NCI-H526 (cell line): ENCODE measurements around the gene CTDP1.

Experiments used
- DNase-seq, 2 experiments: peaks; one replicate each; lab custom pipeline; 2025; lab: John Stamatoyannopoulos, UW

Gene CTDP1

DNA sequence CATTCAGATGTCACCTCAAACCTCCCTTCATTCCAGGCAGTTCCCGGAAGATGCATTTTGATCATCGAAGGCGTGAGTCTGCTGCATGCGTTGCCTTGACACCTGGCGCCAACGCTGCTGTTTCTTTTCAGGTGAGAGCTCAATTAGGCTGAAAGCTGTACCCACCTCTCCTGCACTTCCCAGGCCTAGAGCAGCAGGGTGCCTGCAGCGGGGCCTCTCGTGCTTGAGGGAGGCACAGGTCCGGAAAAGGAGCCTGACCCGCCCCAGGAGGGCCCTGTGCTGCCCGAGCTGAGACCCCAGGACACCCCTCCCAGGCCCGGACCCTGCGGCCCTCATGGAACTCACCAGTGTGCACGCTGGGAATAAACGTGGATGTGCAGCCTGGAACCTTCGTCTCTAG, 86.7 kb downstream of the CTDP1 start:
- DNase-seq = no peak

DNA sequence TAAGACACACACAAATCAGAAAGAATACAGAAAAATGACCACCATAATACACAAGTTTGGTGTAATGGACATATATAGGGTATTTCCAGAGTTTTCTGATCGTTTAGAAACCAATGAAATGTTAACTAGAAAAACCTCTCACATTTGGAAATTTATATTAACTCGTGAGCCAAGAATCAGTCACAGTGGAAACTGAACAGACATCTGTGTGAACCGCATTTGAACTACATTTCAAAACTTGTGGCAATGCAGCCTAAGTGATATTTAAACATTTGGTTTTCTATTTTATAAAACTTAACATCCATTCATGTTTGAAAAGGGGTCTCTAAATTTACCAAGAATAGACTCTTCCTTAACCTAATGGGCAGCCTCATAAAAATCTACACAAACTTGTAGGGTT, 89.1 kb downstream of the CTDP1 start:
- no peak for DNase-seq

DNA sequence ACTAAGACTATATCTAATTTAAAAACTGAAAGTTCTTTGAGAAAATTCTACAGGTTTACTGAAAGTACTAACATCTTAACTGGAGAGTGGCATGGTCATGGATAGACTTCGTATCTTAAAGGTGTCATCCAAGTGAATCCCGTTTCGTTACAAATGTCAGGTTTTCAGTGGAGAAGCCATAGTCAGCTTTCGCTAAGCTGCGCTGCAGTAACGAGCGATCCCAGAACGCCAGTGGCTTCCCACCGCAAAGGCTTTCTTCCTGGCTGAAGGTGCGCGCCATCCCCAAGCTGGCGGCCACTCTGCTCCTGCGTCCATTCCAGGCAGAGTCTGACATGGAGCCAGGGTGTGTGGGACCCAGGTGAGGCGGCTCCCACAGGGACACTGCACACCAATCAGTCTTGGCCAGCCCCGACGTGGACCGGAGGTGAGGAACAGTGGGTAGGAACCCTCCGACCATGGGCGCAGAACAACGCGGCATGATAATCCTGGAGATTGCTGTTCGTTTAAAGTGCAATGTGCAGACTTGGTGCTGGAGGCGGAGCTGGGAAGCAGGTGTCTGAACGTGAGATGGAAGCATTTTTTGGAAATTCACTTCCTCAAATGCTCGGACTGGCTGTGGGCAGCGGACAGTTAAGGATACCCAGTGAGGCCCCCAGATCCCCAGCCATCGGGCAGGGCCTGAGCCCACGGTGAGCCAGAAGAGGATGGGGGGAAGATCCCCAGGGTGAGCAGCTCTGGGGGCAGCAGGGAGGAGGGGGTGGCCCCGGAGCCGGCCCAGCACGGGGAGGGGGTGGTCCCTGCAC, 90.3 kb downstream of the CTDP1 start:
- DNase-seq = peak in 1 of 2 experiments; percentile 19

DNA sequence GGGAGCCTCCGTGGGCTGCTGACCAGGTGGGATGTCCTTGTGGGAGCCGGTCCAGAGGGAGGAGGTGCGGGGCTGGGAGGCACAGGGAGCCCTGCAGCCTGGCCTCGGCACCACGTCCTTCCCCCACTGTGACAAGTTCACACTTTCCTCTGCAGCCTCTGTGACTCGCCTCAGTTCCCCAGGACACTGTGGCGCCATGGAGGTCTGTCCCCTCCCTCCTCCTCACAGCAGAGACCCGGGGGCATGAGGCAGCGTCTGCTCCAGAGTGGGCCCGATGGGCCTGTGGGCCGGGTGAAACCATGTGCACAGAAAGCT, 90.9 kb downstream of the CTDP1 start:
- no peak for DNase-seq

DNA sequence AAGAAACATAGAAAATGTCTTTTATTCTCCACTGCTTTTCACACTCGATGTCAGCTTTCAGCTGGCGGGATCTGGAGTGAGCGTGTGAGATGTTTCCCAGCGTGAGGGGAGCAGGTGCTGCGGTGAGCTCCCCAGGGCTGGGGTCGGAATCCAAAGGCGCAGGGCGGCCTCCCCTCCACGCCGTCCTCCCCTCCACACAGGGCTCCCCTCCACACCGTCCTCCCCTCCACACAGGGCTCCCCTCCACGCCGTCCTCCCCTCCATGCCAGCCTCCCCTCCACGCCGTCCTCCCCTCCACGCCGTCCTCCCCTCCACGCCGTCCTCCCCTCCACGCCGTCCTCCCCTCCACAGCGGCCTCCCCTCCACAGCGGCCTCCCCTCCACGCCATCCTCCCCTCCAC, 91.2 kb downstream of the CTDP1 start:
- DNase-seq = no peak

DNA sequence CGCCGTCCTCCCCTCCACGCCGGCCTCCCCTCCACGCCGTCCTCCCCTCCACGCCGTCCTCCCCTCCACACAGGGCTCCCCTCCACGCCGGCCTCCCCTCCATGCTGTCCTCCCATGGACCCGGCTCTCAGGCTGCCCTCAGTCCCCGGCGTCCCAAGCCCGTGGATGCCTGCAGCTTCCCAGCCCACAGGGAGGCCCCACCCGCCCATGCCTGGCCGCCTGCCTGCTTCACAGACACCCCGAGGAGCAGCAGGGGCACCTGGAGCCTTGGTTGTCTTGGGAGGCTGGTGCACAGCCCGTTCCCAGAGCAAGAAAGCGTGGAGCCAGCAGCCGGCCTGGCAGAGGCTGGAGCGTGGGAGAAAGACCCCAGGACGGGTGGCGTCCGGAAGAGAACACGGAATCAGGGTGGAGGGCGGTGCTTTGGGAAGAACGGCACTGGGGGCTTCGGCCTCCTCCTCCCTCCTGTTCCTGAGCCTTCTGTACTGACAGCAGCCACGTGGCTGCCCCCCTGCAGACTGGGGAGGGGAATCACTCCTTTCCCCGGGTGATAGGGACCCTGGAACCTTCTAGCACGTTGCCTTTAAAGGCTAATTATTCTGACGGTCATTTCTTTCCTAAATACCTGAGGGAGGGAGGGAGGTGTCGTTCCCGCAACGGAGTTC, 92.0 kb downstream of the CTDP1 start:
- DNase-seq = no peak

DNA sequence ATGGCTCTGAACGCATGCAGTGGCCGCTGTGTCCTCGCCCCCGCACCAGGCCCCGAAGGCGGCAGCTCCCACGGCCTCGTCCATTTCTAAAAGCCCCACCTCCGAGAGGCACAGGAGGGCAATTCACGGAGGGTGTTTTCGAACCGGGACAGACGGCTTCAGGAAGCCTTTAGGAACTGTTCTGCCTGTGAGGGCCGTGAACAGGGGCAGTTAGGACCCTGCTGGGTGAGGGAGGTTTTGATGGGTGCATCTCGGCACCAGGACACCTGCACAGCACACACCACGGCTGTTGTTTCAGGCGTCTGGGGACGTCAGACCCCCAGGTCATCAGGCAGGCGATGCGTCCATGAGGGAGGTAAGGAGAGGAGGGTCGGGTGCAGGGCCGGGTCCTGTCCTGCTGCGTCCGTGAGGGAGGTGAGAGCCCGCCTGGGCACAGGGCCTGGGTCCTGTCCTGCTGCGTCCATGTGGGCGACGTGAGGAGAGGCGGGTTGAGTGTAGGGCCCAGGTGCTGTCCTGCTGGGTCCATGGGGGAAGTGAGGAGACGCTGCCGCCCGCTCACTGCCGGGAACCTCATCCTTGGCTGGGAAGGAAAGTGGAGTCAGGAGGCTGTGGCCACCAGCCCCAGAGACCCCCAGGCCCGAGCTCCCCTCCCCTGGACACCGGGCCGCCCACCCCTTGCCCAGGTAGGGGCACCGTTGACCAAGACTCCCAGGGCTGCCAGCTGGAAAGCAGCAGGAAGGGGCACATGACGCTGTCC, 92.7 kb downstream of the CTDP1 start:
- no peak for DNase-seq

DNA sequence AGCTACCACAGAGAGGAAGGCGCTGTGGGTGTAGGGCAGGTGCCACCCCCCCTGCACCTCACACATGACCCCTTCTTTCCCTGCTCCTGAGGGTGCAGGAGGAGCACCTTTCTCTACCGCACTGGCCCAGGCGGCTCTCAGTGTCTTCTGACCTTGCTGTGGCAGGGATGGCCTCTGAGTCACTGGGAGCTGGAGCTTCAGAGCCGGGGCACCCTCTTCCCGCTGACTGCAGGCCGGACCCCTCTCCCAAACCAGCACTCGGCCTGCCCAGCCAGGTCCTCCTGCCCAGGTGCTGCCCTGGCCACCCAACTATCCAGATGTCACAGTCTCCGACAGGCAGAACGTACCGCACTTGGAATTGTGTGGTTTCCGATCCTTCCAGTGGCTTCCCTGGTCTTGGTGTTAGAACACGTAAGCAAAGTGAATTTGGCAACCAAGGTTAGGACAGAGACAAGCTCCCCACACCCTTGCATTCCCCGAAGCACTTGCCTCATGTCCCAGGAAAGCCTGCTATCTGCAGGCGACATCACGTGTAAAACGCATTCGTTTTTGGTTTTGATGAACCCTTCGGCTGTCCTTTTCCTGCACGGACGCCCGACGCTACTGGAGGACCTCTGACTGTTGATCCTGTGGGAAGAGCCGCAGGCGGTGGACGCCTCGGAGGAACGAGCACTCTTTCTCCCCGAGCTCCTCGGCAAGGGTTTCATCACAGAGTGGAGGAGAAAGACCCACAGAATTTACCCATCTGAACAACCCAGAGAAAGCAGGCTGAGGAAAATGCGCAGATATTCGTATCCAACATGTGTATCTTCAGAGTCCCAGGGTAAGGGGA, 93.5 kb downstream of the CTDP1 start:
- no peak for DNase-seq

DNA sequence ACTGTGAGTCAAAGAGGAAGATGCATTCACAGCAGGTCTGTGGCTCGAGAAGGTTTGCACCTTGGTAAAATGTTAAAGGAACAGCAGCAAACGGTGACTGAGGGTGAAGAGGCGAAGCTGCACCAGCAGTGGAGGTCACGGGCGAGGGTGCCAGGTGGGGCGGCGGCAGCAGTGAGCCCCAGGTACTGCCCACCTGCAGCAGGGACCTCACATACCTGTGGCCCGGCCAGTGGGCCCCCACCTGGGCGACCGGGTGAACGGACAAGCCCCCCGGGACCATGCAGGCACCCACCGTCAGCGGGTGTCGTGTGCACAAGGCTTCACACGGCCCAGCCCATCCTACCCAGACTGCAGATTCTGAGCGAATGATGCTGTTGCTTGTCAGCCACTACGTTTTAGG, 94.5 kb downstream of the CTDP1 start:
- DNase-seq = no peak

DNA sequence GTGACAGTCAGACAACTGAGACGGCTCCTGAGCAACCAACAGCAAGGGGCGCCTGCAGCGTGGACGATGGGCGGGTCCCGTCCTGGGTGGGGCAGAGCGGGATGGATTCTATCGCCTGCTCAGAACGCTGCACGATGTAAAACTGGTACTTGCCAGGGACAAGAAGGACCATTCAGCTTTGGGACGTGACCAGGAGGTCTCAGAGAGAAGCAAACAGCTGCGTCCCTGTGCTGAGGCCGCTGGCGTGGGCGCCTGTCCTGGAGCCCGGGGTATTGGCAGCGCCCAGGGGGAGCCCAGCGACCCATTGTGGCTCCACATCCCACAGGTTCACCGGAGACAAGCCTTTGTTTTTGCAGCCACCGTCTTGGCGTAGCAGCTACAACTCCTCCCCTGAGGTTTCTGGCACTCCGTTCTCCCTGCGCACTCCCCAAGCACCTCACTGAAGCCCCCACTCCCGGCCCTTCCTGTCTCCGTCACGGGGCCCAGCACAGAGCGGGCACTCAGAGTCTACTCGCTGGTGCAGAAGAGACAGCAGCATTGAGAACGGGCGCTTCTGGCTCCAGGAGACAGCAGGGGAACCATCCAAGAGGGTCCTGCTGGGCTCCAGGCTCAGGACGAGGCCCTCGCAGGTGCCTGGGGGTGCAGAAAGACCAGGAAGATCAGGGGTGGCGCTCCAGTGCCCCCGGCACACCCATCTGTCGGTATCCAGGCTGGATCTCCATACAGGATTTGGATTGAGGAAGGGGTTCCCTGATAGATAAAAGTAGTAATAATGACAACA, 96.0 kb downstream of the CTDP1 start:
- no peak for DNase-seq

DNA sequence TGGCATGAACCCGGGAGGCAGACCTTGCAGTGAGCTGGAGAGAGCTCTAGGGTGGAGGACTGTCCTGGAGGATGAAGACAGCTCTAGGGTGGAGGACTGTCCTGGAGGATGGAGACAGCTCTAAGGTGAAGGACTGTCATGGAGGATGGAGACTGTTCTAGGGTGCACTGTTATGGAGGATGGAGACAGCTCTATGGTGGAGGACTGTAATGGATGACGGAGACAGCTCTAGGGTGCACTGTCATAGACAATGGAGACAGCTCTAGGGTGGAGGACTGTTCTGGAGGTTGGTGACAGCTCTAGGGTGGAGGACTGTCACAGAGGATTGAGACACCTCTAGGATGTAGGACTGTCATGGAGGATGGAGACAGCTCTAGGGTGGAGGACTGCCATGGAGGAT, 97.1 kb downstream of the CTDP1 start:
- DNase-seq = no peak

DNA sequence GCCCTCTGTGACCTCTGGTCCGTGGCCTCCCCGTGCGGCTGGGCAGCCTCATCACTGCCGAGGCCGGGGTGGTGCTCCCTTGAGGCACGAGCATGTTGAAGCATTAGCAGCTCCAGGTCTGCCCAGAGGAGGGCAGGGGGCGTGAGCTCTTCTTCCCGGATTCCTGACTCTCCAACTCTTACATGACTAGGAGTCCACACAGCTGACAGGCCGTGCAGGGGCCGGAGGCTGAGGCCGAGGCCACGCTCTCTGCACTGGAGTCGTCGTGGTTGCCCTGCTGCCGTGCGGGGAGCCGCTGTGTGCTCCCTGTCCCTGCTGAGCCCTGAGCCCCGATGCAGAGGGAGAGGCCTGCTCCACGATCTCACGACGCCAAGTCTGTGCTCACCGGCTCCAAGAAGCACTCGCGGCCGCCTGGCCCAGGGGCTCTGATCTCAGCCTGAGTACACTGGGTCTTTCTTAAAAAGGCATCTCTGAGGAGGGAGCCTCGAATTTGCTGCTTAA, 98.7 kb downstream of the CTDP1 start:
- no peak for DNase-seq

DNA sequence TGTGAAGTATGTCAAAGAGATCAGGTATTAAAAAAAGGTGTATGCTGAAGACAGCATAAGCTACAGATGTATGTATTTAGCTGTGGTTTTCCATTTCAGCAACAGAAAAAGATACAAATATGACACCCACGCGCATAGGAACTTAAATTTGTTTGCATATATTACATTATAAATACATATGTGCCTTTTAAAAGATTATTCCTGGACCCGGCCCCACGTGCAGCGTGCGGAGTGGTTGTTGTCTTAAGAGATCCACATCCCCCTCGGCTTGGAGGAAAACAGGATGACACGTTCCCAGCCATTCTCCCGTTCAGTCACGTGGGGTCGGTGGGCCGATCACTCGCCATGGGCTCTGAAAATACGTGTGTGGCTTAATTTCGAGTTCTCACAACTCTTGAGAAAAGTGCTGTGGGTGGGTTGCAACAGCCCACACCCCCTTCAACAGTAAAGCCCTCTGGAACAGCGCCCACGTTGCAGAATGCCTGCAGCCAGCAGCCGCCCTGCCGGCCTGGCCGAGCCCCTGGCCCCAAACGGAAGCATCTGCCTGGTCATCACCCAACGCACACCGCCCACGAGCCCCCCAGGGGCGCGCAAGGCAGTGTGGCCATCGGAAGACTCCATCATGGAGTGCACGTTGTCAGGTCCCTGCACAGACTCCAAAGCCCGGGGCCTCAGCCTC, 99.6 kb downstream of the CTDP1 start:
- no peak for DNase-seq

DNA sequence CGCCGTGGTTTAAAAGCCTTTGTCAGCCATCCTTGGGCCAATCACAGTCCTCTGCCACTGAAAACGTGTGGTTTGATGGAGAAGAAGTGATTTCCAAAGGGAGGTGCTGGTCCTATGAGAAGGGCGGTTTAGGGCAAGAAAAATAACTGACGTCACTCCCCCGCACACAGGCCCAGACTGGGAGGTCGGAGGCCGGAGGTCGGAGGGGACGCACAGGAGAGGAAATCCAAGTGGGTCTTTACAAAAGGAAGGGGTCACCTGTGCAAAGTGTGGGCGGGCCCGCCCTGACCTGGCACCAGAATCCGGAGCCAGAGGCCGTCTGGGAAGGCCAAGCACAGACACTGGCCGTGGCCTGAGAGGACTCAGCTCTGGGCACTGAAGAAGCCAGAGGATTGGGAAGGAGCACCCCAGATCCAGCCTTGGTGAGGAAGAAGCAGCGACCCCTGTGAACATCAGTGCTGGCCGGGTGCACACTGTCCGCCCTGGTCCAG, 100.1 kb downstream of the CTDP1 start:
- no peak for DNase-seq

DNA sequence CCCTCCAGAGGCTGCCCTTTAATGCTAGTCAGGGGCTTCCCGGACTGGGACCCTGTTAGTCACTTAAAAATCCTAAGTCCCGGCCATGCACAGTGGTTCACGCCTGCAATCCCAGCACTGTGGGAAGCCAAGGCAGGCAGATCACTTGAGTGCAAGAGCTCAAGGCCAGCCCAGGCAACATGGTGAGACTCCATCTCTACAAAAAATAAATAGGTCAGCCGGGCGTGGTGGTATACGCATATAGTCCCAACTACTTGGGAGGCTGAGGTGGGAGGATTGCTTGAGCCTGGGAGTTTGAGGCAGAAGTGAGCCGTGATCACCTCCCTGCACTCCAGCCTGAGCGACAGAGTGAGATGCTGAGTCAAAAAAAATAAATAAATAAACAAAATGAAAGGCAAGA, 100.9 kb downstream of the CTDP1 start:
- DNase-seq = no peak

DNA sequence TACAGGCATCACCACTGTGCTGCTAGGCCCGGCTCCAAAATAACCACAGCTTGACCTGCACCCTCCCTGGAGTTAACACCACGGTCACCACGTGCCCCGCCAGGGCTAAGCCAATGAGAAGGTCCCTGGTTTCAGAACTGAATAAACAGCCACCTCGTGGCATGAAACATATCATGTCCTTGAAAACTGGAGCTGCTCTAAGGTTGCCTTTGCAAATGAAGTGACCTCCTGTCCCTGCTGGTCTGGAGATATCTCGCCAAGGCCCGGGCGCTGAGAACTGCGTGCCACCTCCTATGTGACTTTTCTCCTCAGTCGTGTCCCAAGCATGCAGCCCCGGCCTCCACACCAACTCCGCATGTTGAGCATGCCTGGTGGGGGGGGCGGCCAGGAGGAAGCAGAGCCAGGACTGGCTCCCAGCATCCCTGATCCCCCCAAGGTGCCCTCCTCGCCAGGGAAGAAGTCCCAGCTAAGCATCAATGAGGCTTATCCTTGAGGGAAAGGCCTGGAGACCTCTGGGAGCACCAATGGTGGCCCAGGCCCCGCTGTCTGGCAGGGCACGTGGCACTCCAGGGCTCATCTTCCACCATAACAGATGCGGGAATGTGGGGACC, 101.8 kb downstream of the CTDP1 start:
- DNase-seq = no peak

DNA sequence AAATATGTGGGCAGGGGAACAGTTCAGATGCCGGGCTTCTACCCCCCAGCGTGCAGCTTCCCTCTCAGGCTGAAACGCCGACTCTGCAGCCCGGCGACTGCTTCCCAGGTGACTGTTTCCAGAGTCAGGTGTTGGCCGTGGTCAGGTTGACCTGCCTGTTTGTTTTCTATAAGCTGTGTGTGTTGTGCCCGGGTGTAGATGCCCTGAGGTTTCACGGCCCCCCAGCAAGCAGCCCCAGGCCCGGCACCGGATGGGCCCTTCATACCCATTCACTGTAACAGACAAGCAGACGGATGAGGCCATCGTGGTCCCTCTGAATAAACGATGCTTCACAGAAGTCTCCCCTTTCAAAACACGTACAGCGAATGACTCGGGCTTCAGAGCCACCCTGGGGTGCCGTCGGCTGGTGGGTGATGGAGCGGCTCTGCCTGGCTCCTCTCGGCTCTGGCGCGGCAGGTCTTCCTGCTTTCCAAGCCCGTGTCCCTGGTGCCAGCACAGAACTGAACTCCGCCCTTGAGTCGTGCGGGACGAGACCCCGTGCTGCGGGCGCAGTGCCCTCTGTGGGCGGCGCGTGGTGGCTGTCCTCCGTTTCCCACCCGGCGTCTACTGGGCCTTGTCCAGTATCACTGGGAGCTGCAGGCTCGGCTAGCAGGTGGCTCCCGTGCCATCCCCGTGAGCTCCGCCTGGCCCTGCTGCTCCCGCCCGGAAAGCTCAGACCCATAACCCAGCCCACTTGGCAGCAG, 103.1 kb downstream of the CTDP1 start:
- peak in 1 of 2 experiments; percentile 31 for DNase-seq

DNA sequence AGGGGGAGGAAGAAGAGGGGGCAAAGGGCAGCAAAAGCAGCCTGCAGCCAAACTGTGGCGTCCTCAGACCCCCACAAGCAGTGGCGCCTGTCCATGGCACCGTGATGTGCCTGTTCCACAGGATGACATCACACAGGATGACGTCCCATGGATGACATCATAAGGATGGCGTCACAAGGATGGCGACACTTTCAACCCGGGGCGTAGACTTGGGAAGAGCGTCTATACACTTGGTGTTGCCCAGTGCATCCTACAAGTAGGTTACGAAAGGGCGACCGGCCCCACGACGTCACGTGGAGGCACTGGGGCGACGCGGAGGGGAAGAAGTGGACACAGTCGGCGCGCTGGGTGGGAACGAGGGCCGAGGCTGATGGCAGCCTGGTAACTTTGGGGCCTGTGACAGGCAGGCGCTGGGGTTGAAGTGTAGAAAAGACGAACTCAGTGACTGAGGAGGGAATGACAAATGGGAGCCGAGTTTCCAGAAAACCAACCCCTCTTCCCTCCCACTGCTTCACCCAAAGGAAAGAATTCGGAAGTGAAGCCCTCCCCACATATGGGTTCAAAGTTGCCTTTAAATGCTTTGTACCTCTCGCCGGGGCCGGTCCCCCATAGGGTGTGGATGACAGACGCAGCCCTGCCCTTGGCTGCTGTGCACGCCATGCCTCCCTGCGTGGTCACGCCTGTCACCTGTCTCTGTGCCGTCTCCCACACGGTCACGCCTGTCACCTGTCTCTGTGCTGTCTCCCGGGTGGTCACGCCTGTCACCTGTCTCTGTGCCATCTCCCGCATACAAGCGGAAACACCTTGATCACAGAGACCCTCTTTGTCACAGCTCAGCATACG, 104.7 kb downstream of the CTDP1 start:
- no peak for DNase-seq
